Stimulated activated CD4-positive, alpha-beta T cell treated with anti-CD3 and anti-CD28 coated beads, Interleukin-1b, Interleukin-23, amount 100 ng/mL, for 4 hours (primary cell): ENCODE data around the gene ANKMY2.
"Not testable (repeated sequence)": the region's sequence is repeated elsewhere in the genome, so short reads cannot be mapped to it uniquely, and the experiment has no call there.

Source experiments
- DNase-seq, 2 donors: peaks; one replicate each; pipeline ENCODE4 v3.0.0-alpha.2; 2020; ENCODE audit warnings: low read depth in 2 of 2

ANKMY2 gene

GRCh38 chr7:16659854-16660497 lies 14.4 kb upstream of the ANKMY2 start:
- DNase-seq, result not testable (repeated sequence)

GRCh38 chr7:16657656-16658279 lies 12.2 kb upstream of the ANKMY2 start:
- DNase-seq, result no peak

DNA sequence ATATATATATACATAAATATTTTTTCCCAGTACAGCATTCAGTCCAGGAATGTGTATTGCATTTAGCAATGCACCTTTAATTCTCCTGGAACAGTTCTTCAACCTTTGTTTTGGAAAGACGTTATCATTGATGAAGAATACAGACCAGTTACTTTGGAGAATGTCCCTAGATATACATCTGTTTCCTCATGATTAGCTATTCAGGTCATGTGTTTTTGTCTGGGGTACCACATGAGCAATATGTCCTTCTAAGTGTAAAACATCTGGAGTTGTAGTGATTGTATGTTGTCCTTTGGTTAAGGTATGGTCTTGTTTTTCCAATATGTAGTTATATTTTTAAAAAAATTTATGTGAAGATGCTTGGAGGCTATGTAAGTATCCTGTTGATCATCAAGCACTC lies 10.6 kb upstream of the ANKMY2 start:
- DNase-seq, result no peak

GRCh38 chr7:16655394-16655793 lies 9.8 kb upstream of the ANKMY2 start:
- no peak for DNase-seq

GRCh38 chr7:16652888-16653287 lies 7.3 kb upstream of the ANKMY2 start:
- DNase-seq, result no peak

DNA sequence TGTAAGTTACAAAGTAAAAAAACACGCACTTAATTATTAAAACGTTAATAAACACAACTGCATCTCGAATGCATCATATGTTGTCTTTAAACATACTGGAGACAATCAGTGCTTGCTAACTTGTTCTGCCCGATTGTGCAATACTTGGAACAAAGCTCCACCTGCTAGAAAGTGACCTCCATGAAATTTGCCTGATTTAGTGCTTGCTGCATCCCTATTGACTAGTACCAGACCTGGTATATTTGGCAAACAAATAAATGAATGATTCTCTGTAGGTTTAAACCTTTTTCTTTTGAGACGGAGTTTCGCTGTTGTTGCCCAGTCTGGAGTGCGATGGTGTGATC lies 6.7 kb upstream of the ANKMY2 start:
- no peak for DNase-seq

- no peak for DNase-seq
Observed at GRCh38 chr7:16651396-16652239, 6.1 kb upstream of the ANKMY2 start.

- DNase-seq, result no peak
Observed at GRCh38 chr7:16650266-16650665, 4.7 kb upstream of the ANKMY2 start.

DNA sequence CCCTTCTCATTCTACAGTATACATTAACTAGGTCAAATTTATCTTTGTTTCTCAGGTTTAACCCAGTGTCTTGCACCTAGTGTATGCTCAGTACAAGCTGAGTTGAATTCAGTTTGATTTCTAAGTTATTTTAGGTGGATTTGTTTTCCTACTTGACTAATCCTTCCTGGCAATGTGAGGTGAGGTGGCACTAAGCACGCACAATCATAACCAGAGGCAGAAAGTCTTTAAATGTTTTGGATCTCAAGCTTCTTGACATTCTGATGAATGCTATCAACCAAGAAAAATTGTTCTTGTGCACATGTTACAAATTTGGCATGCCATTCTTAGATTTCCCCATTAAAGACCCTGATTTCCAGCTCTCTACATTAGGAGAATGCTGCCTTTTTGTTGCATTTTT lies 3.6 kb upstream of the ANKMY2 start:
- DNase-seq, result no peak

DNA sequence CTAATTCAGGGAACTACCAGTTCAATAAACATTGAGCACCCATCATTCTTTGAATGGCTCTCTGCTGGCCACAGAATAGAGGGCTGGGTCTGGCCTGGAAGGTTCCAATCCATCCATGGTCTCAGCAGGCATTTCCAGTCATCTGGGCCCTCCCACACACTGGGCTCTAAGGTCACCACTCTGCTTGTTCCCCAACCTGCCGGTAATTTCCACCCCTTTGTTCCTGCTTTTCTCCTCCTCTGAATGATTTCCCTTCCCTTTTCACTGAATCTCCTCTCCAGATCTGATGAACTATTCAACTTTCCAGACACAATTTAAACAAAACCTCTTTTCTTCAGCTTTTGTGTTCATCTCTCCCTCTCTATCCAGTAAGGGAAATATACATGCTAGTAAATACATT lies 3.0 kb upstream of the ANKMY2 start:
- DNase-seq, result no peak

- DNase-seq, result no peak
Observed at GRCh38 chr7:16647435-16647960, 1.9 kb upstream of the ANKMY2 start.

DNA sequence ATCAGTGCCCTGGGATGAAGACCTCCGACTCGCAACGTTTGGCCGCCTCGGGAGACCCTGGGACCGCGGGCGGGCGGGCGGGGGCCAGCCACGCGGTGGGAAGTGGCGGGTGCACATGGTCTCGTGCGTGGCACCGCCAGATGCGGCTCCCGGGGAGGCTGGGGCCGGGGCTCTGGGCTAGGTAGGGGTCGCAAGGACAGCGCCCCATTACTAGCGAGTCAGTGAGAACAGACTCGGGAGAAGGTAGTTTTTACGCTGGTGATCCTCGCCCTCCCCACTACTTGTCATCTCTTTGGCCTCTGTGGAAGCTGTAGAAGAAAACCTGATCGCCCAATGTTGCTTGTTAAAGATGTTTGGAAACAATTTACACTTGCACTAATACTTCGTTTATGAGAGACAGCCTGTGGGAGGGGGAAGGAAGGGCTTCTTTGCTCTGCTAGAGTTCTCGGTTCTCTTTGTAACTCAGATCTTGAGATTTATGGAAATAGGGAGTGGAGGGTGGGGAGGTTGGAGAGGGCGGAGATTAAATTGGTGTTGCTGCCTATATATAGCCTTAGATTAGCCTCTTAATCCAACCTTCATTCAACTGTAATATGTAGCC lies 1.0 kb upstream of the ANKMY2 start:
- DNase-seq, result no peak

DNA sequence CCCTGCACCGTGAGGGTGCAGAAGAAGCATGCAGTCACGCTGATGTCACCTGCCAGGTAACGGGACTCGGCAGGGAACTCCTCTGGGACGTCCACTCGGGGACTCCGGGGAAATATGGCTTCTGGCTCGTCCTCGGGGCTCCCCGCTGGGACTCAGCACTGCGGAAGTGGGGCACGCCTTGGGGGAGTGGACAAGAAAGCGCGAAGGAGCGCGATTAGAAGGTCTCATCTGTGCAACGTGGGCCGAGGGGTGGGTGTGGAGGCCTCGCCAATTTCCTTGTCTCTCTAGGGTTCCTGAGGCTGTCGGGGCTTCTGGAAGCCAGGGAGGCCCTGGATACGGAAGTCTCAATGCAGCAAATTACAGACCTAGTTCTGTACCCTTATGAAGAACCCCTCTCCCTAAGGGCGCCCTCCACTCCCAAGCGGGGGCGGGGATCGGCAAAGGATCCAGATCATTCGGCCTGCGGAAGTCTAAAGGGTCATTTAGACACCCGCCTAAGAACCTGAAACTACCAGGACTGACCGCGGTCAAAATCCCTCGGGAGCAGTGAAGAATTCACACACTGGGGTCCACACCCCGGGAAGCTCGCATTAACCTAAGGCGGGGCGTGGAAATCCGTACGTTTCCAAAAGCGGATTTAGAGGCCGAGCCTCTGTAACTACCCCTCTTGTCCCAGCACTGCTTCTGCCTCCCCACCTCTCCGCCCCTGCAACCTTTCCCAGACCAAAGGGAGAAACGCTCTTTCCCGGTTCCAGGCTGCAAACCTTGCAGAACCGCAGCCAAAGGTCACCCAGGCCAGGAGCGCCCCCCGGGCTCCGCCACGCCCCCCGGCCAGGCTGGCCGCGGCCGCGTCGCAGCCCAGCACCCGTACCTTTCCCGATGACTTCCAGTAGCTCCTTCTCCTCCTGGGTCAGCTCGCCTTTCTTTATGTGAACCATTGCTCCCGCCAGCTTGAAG lies 640 bp downstream of the ANKMY2 start:
- DNase-seq, result peak; percentile 23 to 32

- DNase-seq, result no peak
Observed at GRCh38 chr7:16644157-16644556, 1.4 kb downstream of the ANKMY2 start.

- DNase-seq, result no peak
Observed at GRCh38 chr7:16638282-16639280, 7.0 kb downstream of the ANKMY2 start.

- no peak for DNase-seq
Observed at GRCh38 chr7:16637379-16637778, 8.2 kb downstream of the ANKMY2 start.

DNA sequence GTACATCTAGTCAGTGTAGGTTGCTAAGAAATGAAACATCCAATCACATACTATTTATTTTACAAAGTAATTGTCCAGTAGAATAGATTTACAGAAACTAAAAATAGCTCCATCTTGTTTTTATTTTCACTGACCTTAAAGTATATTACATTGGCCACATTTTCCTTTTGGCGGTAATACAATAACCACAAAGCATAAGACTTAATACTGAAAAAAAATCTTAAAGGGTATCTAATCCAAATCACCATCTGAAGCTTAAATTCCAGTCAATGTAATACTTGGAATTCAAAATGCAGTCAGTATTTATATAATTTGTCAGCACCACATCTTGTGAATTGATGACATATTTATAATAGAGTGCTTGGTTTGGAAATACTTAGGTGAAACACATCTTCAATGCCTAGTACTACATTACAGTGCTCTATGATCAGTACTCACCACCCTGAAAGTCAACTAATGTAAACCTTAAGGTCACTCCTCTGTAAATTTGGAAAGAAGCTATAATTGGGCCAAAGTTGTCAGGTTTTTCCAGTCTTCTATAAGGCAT lies 8.9 kb downstream of the ANKMY2 start:
- no peak for DNase-seq

DNA sequence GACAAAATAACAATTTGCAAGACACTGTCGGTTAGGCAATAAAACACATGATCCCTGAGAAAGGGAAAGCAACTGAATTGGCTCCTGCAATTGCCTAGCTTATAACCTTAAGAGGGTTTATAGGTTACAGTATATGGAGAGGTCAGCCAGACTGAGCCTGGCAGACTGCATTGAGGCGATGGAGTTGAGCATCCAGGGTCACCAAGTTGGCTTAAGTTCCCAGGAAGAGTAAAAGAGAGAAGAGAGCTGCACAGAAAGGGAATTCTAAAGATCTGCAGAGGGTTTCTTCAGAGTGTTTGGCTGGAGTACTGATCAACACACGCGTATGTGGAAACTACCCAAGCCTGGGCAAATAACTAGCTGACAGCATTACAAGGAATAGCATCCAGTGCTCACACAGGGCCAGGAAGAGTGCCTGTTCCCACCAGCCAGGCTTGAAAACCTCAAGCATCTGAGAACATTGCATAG lies 11.2 kb downstream of the ANKMY2 start:
- DNase-seq, result no peak

GRCh38 chr7:16630654-16631053 lies 14.9 kb downstream of the ANKMY2 start:
- no peak for DNase-seq

DNA sequence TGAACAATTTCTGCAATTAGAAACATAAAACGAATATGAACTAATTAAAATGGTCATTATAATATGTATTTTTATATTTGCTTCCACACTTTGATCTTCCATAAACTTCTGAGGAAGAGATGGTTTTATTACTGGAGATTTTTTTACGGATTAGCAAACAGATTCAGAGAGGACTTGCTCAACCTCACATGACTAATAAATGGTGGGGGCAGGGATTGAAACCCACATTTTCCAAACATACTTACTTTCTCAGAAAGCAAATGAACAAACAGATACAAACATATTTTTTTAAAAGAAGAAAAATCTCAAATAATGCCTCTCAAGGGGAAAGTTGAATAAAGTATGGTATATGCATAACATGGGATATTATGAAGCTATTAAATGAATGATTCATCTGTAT lies 18.3 kb downstream of the ANKMY2 start:
- DNase-seq, result no peak
